GM19397 (cell line): ENCODE results near the gene PTPRO.
A peak's percentile ranks its signal among the peaks of the same experiment; 100 is the strongest.

ENCODE experiments used
- ATAC-seq: cut with Tn5 transposase; IDR thresholded peaks from one replicate; pipeline ENCODE4 v1.9.1; 2021; ENCODE audit warnings: mild to moderate bottlenecking, moderate library complexity; ENCODE audit not compliant: unreplicated experiment

Gene PTPRO

DNA sequence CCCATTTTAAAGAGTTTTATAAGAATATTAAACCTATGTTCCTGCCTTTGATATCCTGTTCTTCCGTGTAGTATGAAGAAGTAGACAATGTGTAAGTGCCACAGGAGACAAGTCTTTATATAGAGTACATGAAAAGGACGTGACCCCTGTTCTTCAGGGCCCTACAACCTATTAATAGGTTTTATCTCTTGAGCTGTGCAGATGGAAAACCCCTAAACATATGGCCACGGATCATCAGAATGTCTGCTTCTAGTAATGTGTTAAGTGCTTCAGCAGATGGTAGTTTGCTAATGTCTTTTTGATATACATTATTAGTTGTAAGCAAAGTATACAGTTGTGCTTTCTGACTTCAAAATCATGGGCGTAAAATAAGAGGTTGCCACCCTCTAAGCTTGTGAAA lies 228.5 kb downstream of the PTPRO start:
- no peak for ATAC-seq

DNA sequence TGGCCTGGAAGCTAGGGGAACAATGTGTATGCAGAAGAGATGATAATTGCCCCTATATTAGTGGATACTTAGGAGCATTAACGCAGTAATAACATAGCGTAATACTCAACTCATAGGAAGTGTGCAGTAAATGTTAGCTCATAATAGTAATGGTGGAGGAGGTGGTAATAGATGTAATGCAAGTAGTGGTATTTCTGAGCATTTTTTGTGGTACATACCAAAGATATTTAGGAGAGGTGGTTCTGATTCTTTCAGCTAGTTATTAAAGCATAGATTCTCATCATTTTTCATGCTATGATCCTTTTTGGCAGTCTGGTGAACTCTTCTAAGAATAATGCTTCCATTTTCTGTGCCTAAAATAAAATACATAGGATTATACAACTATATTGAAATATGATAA lies 233.1 kb downstream of the PTPRO start:
- no peak for ATAC-seq

DNA sequence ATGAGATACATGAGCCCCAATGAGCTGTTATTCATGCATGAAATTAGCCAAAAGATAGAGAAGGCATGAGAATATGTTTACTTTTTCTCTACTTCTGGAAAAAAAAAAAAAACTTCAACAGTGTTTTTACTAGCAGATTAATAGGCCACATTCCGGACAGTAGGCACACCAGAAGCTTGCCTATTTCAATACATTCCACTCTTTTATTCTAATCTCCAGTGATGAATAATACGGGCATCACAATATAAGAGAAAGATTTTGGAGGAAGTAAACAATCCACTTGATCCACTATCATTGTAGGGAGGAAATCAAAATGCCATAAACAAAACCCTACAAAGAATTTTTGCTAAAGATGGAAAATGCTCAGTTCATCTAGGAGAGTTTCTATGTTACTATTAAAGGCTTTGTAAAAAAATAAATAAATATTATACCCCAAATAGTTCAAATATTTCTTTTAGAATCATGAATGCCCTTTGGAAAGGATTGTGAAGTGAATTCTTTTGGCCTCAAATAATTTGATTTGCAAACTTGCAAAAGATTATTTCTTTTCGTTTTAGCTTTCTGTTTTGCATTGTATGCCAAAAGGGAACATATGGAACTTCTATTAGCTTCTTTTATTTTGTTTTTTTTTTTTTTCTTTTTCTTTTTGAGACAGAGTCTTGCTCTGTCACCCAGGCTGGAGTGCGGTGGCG lies 234.2 kb downstream of the PTPRO start:
- no peak for ATAC-seq

DNA sequence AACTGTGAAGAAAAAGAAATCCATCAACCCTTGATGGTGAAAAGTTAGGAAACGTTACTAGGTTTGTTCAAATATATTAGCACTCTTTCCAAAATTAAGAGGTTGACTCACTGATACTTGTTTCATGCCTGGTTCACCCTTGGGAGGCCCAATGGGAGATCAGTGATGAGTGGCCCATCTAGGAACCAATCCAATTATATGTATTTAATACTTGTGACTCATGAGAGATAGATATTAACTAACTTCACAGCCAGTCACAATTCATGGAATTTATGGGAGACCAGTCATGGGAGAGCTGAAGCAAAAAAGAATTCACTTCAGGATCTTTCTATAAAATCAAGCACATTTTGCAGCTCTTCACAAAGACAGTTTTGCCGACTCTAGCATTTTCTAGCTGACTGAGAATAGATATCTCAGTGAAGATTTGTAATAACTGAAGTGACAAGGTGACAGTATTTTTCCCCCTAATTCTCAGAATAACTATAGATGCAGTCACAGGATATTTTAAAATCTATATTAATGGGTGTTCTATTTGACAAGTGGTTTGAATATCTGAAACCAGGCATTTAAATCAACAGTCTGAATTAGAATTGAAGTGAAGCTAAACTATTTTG lies 236.7 kb downstream of the PTPRO start:
- no peak for ATAC-seq

DNA sequence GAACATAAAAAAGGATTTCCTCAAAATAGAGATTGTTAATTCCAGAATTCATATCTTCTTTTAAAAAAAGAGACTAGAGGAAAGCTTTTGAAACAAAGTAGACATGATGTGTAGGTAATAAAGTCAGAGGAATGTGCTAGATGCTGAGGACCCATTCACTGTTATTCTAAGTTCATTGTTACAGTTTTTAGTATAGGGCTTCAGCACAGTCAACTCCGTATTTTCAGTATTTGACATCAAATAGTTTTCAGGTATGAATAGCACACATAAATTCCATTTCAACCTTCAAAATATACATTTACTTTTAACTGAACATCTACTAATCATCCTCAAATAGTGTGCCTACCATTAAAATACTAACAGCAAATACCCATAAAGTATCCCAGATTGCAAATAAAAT lies 239.1 kb downstream of the PTPRO start:
- ATAC-seq: no peak

DNA sequence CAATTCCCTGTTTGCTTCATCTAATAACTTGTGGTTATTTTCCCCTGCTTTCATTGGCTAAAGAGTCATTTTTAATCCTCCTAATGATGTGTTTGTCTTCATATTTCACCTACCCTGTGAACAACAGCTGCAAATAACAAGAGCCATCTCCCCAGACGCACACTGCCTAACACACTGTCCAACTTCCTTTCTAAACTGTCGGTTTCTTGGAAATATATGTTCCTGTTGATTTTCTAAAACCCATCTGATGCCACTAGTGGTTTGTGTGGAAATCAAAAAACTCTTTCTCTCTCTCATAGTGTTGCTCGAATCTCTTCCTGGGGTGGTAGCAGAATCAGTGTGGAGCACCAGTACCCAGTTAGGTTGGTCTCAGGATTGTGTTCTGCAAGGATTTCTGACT lies 240.0 kb downstream of the PTPRO start:
- ATAC-seq: no peak

DNA sequence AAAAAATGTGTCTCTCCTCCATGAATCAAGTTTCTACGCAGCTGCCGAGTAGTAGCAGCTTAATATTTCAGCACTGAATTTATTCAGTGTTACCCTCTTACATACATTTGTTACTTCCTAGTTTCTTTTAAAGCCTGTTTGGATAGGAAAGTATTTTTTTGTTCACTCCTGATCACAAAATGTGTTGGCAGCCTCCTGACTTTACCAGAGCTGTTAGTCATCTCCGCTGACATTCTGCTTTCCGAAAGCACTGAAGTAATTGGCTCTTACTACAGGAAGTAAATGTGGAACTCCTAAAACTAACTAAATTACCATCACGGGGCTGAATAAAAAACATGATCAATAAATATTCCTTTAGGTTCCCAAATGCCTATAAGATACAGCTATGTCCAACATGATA lies 241.4 kb downstream of the PTPRO start:
- ATAC-seq: peak; percentile 55

DNA sequence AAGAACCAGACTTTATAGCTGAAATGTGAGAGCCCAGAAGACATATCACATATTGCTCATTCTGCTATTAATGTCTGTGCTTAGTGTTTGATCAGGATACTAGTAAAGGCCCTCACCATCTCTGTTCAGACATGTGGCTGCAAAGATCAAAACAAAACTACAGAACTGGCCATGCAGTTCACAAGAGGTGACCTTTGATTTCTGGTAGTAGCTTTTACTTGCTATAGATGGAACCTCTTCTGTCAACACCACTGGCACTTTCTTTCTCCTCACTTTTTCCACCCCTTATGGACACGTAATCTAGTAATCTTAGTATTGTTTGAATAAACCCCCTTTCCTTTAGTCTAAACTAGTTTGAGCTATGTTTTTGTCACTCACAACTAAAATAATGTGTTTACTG lies 252.0 kb downstream of the PTPRO start:
- ATAC-seq: no peak

DNA sequence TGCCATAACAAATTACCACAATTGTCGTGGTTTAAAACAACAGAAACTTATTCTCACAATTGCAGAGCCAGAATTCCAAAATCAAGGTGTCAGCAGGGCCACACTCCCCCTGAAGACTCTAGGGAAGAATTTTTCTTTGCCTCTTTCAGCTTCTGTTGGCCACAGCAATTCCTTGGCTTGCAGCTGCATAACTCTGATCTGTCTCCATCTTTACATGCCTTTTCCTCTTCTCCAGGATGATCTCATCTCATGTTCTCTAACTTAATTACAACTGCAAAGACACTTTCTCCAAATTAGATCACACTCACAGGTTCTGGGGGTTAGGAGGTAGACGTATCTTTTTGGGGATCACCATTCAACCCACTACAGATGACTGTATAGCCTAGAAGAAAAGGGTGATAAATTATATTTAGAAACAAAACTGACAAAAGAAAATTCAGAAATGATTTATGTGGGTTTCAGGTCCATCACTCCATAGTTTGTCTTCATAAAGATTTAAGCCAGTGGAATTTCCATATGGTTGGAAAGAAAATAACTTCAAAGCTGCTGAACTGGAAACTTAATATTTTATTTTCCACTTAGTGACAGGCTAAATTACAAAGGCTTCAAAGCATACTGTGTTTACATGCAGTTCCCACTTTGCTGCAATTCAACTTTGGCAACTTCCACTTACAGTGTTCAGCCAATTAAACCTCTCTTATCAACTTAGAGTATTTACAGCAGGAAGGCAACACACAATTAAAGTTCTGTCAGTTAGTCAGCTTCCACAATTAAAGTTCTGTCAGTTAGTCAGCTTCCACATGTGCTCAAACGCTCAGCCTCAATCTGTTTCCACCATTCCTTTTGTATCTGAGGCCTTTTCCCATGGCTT lies 253.6 kb downstream of the PTPRO start:
- no peak for ATAC-seq

DNA sequence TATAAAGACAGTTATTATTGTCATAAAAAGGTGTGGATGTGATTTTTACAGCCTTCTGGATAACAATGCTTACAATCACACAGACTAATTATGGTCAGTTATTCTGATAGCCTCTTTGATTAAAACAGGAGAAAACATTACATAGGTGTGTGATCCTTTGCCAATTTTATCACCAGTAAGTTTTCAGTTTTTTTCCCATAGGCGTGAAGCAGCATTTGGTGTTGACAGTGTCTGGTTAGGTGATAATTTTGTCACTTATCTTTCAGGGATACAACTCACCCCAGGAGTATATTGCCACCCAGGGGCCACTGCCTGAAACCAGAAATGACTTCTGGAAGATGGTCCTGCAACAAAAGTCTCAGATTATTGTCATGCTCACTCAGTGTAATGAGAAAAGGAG lies 258.1 kb downstream of the PTPRO start:
- no peak for ATAC-seq

DNA sequence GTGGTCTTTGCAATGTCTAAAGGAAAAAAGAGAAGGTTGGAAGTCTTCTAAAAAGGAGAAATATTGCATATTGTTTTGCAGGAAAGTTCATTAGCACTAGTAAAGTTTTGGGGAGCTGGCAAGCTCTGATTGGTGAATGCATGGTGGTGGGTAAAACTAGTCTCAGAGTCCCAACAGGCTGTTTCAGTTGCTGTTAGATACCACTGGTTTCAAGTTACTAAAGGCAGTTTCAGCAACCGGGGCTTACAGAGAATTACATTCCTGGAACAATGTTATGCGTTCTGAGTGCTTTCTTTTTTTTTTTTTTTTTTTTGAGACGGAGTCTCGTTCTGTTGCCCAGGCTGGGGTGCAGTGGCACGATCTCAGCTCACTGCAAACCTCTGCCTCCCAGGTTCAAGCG lies 258.7 kb downstream of the PTPRO start:
- ATAC-seq: no peak

DNA sequence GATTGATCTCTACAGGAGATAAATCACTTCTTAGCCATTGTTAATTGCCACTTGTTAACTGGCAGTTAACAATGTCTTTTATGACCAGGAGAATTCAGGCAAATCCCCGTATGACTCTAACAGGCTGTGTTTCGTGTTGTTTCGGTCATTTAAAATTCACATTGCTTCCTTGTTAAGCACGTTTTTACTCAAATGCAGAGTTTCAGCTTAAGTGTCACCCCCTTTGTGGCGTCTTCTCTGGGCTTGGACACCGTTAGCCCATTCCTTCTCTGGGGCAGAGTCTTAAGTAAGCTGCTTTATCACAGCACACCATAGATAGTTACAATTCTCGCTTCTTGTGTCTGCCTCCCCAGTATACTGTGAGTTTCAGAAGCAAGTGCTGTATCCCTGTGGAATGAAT lies 261.5 kb downstream of the PTPRO start:
- ATAC-seq: no peak

DNA sequence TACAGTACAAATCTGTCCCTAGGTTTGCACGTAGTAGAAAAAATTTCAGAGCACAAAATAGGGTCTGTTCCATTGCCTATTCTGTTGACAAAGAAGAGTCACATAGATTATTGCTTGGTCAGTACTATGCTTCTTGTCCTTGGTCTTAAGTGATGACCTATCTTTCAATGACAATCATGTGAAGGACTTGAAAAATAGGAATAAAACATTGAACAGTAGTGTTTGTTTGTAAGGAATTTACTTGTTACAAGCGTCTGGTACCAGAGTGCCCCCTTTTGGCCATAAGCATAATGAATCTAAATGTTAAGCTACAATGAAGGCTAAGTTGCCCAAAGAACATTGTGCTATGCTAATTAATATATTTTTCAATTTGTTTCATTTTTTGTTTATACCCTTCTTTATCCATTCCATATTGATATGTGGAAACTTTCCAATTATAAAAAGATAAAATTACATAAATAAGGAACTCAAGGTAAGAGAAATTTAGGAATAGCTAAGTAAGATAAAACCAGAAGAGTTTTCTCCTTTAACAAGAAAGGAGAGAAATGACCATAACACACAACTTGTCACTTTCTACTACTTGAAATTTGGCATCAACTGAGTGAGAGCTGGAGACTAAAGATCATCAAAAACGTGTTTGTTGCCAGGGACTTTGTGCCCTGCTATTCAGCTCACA lies 262.2 kb downstream of the PTPRO start:
- ATAC-seq: no peak

DNA sequence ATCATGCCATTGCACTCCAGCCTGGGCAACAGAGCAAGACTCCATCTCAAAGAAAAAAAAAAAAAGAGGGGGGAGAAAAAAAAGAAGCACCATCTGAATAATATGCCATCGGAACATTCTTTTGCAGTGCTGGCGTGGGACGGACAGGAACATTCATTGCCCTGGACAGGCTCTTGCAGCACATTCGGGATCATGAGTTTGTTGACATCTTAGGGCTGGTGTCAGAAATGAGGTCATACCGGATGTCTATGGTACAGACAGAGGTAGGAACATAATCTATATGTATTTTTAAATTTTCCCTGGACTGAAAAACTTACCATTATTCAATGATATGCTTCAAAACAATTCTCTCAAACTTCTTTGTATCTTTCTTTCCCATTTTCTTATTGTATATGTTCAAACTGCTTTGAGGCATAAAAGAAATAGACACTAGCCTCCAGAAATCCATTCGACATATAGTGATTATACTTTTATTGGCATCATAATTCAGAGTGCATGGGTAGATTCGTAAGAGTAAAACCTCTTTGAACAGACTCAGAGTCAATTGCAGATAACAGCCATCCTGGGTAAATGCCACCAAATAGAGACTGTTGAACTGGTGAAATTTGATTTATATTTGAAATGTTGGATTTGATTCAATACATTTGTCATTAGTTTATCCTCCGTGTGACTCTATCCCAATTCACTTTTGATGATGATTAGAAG lies 267.2 kb downstream of the PTPRO start:
- ATAC-seq: no peak

DNA sequence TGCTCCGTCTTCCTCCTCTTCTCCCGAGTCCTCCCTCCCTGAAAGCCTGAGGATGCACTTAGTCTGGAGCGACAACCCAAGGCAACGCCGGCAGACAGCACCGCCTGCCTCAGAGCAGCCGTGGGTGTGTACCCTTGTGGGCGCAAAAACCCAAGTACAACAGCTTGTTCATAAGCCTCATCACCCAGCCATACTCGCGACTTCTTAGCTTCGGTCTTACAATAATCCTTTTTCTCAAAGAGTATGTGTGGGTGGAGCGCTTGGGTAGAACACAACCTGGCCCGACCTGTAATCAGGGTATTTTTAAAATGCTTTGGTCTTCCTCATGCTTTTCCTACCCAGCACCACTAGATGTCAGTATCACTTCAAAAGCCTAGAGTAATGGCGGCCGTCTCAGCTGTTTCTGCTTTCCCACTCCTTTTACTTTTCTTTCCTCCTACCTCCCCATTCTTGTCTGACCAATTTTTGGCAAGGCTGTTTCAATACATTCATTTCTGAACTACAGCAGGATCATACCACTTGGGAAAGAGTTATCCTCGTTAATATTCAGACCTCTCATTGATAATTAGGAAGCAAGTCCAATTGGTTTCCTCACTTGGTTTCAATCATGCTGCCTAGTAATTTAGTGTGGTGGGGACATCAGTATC lies 268.0 kb downstream of the PTPRO start:
- ATAC-seq: peak; percentile 84

DNA sequence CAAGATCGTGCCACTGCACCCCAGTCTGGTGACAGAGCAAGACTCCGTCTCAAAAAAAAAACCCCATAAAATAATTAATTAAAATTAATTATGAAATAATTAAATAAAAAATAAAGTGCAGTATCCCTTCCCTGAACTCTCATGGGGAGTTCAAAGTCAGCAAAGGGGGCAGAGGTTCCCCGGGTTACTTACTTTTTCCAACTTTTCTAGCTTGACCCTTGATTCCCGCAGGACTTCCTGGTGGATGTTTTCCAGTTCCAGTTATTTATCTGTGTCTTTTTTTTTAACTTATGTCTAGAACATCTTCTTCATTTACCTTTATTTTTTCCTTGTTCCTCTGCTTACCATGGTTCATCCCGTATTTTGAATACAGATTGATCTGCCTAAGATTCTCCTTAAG lies 269.5 kb downstream of the PTPRO start:
- ATAC-seq: no peak

DNA sequence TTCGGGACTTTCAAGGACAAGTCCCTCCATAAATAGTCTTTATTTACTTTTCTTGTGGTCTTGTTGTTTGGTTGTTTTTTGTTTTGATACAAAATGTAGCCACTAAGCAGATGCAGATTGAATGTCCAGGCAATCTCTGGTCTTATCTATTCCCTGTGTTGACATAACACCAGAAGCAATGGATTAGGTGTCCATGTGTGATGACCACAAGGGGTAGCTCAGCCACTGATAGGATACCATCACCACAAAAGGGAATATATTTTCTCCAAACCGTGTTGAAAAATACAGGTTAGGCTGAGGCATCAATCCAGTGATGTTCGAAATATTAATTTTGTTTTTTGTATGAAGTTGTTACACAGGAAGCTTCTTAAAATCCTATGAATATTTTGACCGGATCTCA lies 270.6 kb downstream of the PTPRO start:
- ATAC-seq: no peak

DNA sequence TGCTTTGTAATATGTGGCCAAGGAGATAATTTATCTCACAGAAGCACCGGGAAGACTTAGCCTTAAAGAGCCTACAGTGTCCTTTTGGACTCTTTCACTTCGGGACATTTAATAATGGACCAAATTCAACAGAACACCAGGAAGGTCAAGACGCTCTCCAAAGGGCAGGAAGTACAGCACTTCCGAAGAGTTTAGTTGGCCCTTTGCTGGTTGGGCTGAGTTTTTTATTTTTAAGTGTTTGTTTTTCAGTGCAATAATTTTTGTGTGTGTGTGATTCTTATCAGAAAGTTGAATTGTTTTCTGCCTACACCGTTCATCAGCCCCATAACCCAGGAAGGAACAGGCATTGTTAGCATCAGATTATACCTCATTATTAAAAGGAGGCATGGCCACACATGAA lies 273.9 kb downstream of the PTPRO start:
- no peak for ATAC-seq

DNA sequence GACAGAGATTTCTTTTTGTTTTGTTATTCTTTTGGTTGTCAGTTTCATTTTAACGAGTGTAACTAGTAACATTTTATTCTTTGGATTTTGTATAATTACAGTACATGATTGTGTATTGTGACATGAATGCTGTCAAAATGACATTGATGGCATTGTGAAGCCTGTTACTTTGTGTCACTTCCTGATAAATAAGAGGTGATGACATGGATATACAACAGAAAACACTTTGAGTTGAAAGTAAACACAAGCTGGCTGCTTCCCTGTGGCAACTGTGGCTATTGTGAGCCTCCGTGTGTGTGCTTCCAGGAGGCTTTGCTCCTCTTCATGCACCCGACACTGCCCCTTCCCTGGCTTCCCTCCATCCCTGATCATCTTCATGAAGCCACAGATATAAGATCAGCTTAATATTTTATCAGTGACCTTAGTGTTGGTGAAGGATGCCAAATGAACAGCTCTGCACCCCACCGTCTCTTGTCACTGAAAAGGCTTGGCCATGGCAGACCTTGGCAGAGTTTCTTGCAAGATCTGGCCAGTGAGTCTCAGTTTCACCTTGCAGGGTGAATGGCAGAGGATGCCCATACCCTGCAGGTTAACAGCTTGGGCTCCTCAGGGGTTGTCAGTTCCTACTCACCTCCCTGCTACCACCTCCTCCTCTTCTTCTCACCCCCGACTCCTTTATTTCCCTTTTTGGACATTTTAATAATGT lies 275.0 kb downstream of the PTPRO start:
- ATAC-seq: no peak
